ENCODE results near the gene SYNPR.

DNA sequence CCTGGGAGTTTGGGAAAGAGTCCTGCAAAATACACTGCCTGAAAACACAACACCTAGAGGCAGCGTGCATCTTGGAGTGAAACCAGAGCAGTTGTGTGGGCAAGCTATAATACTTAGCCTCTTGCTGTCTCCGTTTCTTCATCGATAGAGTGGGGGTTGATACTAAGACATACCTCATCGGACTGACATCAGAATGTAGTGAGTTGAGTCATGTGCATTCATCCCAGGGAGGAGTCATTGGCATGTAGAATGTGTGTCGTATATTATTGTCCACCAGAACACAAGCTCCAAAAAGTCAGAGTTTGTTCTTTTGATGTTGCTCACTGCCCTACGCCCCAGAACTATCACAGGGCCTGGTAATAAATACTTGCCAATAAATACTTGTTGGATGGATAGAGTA is 378.7 kb downstream of the SYNPR start:
- TF ChIP-seq POLR2A (IDR thresholded peaks at IDR 0.05; ENCODE audit: low read length) (no peak), GATA1 (IDR thresholded peaks at IDR 0.05; ENCODE audit: low read depth, low read length) (no peak)

All from erythroblast (primary cell).